Activated naive CD8-positive, alpha-beta T cell treated with anti-CD3 and anti-CD28 coated beads, Interleukin-2, amount 50 U/mL, for 16 hours (primary cell): Measurements from ENCODE around the gene JPH3.
"Not testable (repeated sequence)": the region's sequence is repeated elsewhere in the genome, so short reads cannot be mapped to it uniquely, and the experiment has no call there.

ENCODE experiments used
- DNase-seq: peaks from one replicate; pipeline ENCODE4 v3.0.0-alpha.2; 2020; ENCODE audit warnings: low read depth, low spot score

Gene JPH3

GRCh38 chr16:87575027-87575804 lies 27.1 kb upstream of the JPH3 start:
- DNase-seq, result no peak

- DNase-seq, result no peak
Observed at GRCh38 chr16:87576171-87576570, 26.1 kb upstream of the JPH3 start.

GRCh38 chr16:87578142-87578930 lies 24.0 kb upstream of the JPH3 start:
- DNase-seq, result not testable (repeated sequence)

GRCh38 chr16:87579691-87580090 lies 22.6 kb upstream of the JPH3 start:
- no peak for DNase-seq

GRCh38 chr16:87580855-87581261 lies 21.4 kb upstream of the JPH3 start:
- DNase-seq, result no peak

- no peak for DNase-seq
Observed at GRCh38 chr16:87581857-87582215, 20.5 kb upstream of the JPH3 start.

GRCh38 chr16:87582216-87582965 lies 19.9 kb upstream of the JPH3 start:
- no peak for DNase-seq

GRCh38 chr16:87582966-87583325 lies 19.4 kb upstream of the JPH3 start:
- DNase-seq, result no peak

- DNase-seq, result no peak
Observed at GRCh38 chr16:87583453-87584131, 18.7 kb upstream of the JPH3 start.

GRCh38 chr16:87584271-87584670 lies 18.0 kb upstream of the JPH3 start:
- DNase-seq, result no peak

- DNase-seq, result no peak
Observed at GRCh38 chr16:87584975-87585374, 17.3 kb upstream of the JPH3 start.

- no peak for DNase-seq
Observed at GRCh38 chr16:87585442-87586200, 16.7 kb upstream of the JPH3 start.

GRCh38 chr16:87586201-87586782 lies 16.0 kb upstream of the JPH3 start:
- DNase-seq, result no peak

GRCh38 chr16:87587636-87588035 lies 14.7 kb upstream of the JPH3 start:
- DNase-seq, result no peak

- DNase-seq, result no peak
Observed at GRCh38 chr16:87592018-87592712, 10.1 kb upstream of the JPH3 start.

GRCh38 chr16:87593710-87594258 lies 8.5 kb upstream of the JPH3 start:
- no peak for DNase-seq

- no peak for DNase-seq
Observed at GRCh38 chr16:87595712-87596111, 6.6 kb upstream of the JPH3 start.

GRCh38 chr16:87597324-87597830 lies 4.9 kb upstream of the JPH3 start:
- no peak for DNase-seq

GRCh38 chr16:87598431-87598830 lies 3.9 kb upstream of the JPH3 start:
- DNase-seq, result no peak

- DNase-seq, result no peak
Observed at GRCh38 chr16:87600246-87600645, 2.1 kb upstream of the JPH3 start.
